Measurements from ENCODE around the gene OXLD1. TPM values are rescaled to one million over a fixed set of nuclear protein-coding genes. Genes with fewer than 3 reads are reported as not detected.

OXLD1 gene
- total RNA-seq, 6 experiments from 2014 or later = 8.3 to 24.3 (median 14.6) TPM

DNA sequence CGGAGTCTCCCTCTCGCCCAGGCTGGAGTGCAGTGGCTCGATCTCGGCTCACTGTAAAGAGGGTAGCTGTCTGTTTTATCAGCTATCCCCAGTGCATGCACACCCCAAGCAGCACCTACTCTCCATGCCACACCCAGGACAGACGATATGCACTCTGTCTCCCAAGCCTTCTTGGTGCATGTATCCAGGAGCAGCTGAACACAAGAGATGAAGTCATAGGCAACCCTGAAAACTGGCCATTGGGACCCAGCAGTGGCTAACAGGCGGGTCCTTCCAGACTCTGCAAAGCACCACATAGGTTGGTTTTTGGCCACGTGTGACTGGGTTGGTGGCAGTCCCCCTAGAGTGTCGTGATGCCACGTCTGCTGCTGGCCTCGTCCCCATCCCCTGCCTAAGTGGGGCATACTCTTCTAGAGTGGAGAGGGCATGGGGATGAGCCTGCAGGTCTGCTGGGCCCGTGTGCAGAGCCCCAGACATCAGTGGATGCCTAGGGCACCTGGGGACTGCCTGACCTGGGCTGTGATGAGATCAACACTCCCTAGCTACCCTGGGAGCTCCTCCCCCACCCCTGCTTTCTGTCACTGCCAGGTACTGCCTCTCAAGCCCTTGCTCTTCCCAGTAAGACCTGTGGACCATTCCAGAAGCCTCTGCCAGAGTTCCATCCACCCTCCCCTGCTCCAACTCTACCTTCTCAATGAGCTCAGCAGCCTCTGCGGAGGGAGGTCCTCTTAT, 19.4 kb downstream of the OXLD1 start:
- 66% methylated on average over 7 of the region's 12 CpGs for whole genome bisulfite sequencing (ENCODE audit: insufficient coverage, low coverage, low lambda C conversion rate, missing lambda C conversion rate)
- Histone ChIP-seq H3K4me1 (no peaks in the 10 kb centered on the region), H3K9me3 (no peaks in the 10 kb centered on the region), H3K27ac (no peak overlapping the region), H3K36me3 (no peaks in the 10 kb centered on the region), H3K27me3 (peaks cover 0 to 11% of the 10 kb centered on the region in 2 donors), H3K4me3 (no peak overlapping the region)
- DNase-seq (no peak), ATAC-seq (peak in 2 of 4 donors; percentile 12 to 29)
- intact Hi-C loops (cut with DNase I) = no loop called here
- TF ChIP-seq CTCF (IDR thresholded peaks at IDR 0.05) (no peak), POLR2A (IDR thresholded peaks at IDR 0.05) (no peak)

DNA sequence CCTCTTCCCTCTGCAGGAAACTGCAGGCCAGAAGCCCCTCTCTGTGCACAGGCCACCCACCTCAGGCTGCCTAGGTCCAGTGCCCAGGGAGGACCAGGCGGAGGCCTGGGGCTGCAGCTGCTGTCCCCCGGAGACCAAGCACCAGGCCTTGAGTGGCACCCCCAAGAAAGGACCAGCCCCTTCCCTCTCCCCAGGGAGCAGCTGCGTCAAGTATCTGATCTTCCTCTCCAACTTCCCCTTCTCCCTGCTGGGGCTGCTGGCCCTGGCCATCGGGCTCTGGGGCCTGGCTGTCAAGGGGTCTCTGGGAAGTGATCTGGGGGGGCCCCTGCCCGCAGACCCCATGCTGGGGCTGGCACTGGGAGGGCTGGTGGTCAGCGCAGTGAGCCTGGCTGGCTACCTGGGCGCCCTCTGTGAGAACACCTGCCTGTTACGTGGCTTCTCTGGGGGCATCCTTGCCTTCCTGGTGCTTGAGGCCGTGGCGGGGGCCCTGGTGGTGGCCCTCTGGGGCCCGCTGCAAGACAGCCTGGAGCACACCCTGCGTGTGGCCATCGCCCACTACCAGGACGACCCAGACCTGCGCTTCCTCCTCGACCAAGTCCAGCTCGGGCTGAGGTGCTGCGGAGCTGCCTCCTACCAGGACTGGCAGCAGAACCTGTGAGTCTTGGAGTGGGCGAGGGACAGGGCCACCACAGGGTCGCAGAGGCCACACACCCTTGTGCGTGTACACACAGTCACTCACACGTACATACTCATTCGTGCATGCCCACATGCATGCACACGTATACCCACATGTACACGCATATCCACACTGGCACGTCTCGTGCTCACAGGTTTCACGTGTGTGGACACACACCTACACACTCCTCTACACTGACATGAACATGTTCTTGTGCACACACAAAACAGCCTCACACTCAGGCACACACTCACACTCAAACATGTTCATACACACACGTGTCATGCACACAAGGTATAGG, 21.1 kb downstream of the OXLD1 start:
- no peak for DNase-seq
- intact Hi-C loops (cut with DNase I) = no loop called here
- 84% methylated on average over 5 of the region's 29 CpGs for WGBS (ENCODE audit: insufficient coverage, low coverage, low lambda C conversion rate, missing lambda C conversion rate)

DNA sequence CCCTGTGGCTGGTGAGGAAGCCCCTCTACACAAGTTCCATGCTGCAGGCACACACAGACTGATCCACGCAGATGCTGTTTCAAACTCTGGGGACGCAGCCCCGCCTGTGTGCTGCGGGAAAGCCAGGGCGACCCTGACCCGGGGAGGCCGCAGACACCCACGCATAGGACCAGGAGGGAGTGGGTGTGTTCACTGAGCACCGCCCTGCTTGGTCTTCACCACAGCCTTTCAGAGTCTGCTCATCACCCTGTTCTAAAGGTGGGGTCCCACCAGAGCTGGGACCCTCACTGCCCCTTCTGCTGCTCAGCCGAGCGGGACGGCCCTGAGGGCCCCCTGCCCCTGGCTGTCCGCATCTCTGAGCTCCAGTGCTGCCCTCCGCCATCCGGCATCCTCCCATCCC, 21.9 kb downstream of the OXLD1 start:
- DNase-seq (no peak), ATAC-seq (peak in 1 of 4 donors; percentile 6)
- Histone ChIP-seq H3K27ac (no peak overlapping the region), H3K4me3 (no peak overlapping the region), H3K27me3 (peaks cover 0 to 11% of the 10 kb centered on the region in 2 donors), H3K36me3 (no peaks in the 10 kb centered on the region), H3K4me1 (no peaks in the 10 kb centered on the region), H3K9me3 (no peaks in the 10 kb centered on the region)
- intact Hi-C loops (cut with DNase I) = no loop called here
- TF ChIP-seq POLR2A (IDR thresholded peaks at IDR 0.05) (no peak), CTCF (IDR thresholded peaks at IDR 0.05) (no peak)
- WGBS (ENCODE audit: insufficient coverage, low coverage, low lambda C conversion rate, missing lambda C conversion rate) = 90% methylated on average over 2 of the region's 15 CpGs

More for the DNA sequence above, 21.1 kb downstream of the OXLD1 start:
- no peaks in the 10 kb centered on the region for H3K9me3 ChIP-seq
- H3K36me3 ChIP-seq = no peaks in the 10 kb centered on the region
- TF ChIP-seq CTCF (IDR thresholded peaks at IDR 0.05) (no peak), POLR2A (IDR thresholded peaks at IDR 0.05) (no peak)
- no peaks in the 10 kb centered on the region for H3K4me1 ChIP-seq
- H3K27me3 ChIP-seq = peaks cover 0 to 11% of the 10 kb centered on the region in 2 donors
- H3K27ac ChIP-seq = no peak overlapping the region
- no peak overlapping the region for H3K4me3 ChIP-seq
- peak in 1 of 4 donors; percentile 28 for ATAC-seq

DNA sequence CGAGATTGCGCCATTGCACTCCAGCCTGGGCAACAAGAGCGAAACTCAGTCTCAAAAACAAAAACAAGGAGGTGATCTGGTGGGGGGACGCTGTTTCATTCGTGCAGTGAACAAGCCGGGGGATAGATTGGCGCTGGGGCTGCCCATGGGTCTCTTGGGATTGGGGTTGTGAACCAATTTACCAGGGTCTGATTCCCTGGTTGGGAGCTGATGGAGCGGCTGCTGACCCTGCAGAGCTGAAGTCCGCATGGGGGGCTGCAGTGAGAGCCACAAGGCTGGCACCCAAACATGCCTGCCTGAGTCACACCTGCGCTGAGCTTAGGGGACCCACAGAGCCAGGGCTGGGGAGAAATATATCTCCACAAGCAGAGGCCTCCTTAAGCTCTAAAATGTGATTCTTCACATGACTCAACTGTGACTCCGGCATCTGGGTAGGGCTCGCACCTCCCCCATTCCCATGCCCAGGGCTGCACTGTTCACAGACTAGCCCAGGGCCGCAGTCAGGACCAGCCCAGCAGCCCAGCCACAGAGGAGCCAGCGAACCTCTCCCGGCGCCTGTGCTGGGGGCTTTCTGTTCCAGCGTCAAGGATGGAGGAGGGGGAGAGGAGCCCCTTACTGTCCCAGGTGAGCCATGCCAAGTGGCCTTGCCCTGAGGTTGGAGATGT, 24.4 kb downstream of the OXLD1 start:
- no peak for TF ChIP-seq CTCF (IDR thresholded peaks at IDR 0.05)
- TF ChIP-seq POLR2A (IDR thresholded peaks at IDR 0.05) = no peak
- WGBS (ENCODE audit: insufficient coverage, low coverage, low lambda C conversion rate, missing lambda C conversion rate) = 86% methylated on average over 1 of the region's 17 CpGs
- intact Hi-C loops (cut with DNase I) = no loop called here
- Histone ChIP-seq H3K36me3 (no peaks in the 10 kb centered on the region), H3K9me3 (no peaks in the 10 kb centered on the region), H3K4me3 (no peak overlapping the region), H3K4me1 (peaks cover 0 to 5% (median 0%) of the 10 kb centered on the region in 4 donors), H3K27me3 (no peaks in the 10 kb centered on the region), H3K27ac (no peak overlapping the region)
- DNase-seq = no peak
- ATAC-seq = no peak

Measured in right lobe of liver (tissue), 6 donors.